Keratinocyte (primary cell): ENCODE data around the gene STX8.

Source experiments
- CTCF ChIP-seq, 3 experiments: IDR thresholded peaks in 1 of 3; conservative IDR thresholded peaks in 1 of 3; optimal IDR thresholded peaks in 1 of 3; 2 replicates in 2 of 3; 3 replicates in 1 of 3; pipeline versions ENCODE3 to v1.5.1; 2011; ENCODE audit warnings: low read length in 3 of 3, mild to moderate bottlenecking in 3 of 3, moderate library complexity in 2 of 3, control low read depth in 1 of 3, inconsistent platforms in 1 of 3; ENCODE audit not compliant: insufficient read depth in 2 of 3; ENCODE audit errors: extremely low read depth in 1 of 3
- EZH2 ChIP-seq: IDR thresholded peaks from one replicate; pipeline ENCODE4 v1.6.1; 2012; ENCODE audit warnings: inconsistent platforms, mild to moderate bottlenecking, low read length, moderate library complexity

- TF ChIP-seq CTCF (optimal IDR thresholded peaks at IDR 0.05 in 1 of 3, IDR thresholded peaks at IDR 0.05 in 1 of 3, conservative IDR thresholded peaks at IDR 0.05 in 1 of 3; ENCODE audit: extremely low read depth in 1 of 3, insufficient read depth in 2 of 3, low read length in 3 of 3), result no peak
- no peak for TF ChIP-seq EZH2
Observed at GRCh38 chr17:9254841-9255240, 320.8 kb downstream of the STX8 start.
